WTC11 (cell line): Measurements from ENCODE around the gene ADPRS. TPM values are rescaled to one million over a fixed set of nuclear protein-coding genes. Genes with fewer than 3 reads are reported as not detected.
A peak's percentile ranks its signal among the peaks of the same experiment; 100 is the strongest.

ENCODE experiments used
- ATAC-seq: fragments of 200-7000 bp; cut with Tn5 transposase; 2 replicates; pipeline ENCODE4 v1.10.0; 2021; ENCODE audit warnings: mild to moderate bottlenecking, moderate library complexity
- CTCF ChIA-PET: fragments of 300-600 bp; sonication (Branson Sonifier 250); formaldehyde crosslinking; loops from one replicate; lab custom pipeline; 2021; ENCODE audit warnings: antibody characterized with exemption; lab: Charles Lee
- POLR2A ChIA-PET: fragments of 350-600 bp; sonication (Branson Sonifier 250); formaldehyde crosslinking; loops from one replicate; lab custom pipeline; 2021; ENCODE audit warnings: antibody characterized with exemption; lab: Charles Lee
- DNase-seq: peaks from one replicate; pipeline ENCODE4 v3.0.0; 2021; ENCODE audit warnings: low spot score
- H3K27ac Mint-ChIP-seq: 2 replicates; pipeline ENCODE4 v1.8.0; 2021; ENCODE audit warnings: mixed read lengths
- H3K27me3 Mint-ChIP-seq: 2 replicates; pipeline ENCODE4 v1.8.0; 2021; ENCODE audit warnings: low read depth, mild to moderate bottlenecking, moderate library complexity, mixed read lengths
- H3K36me3 Mint-ChIP-seq: 2 replicates; pipeline ENCODE4 v1.8.0; 2021; ENCODE audit warnings: mixed read lengths
- H3K4me1 Mint-ChIP-seq: 2 replicates; pipeline ENCODE4 v1.8.0; 2022; ENCODE audit warnings: mixed read lengths
- H3K4me3 Mint-ChIP-seq: 2 replicates; pipeline ENCODE4 v1.8.0; 2021; ENCODE audit warnings: mild to moderate bottlenecking, moderate library complexity, mixed read lengths
- H3K9me3 Mint-ChIP-seq: 2 replicates; pipeline ENCODE4 v1.8.0; 2021; ENCODE audit warnings: mixed read lengths
- CDX4 ChIP-seq: fragments of 250-450 bp; sonication (Bioruptor Pico); IDR thresholded peaks from 2 replicates; pipeline ENCODE4 v1.9.0; 2021; ENCODE audit warnings: moderate library complexity, mild to moderate bottlenecking, inconsistent platforms, borderline replicate concordance
- ERG ChIP-seq: fragments of 250-450 bp; sonication (Bioruptor Pico); IDR thresholded peaks from 2 replicates; pipeline ENCODE4 v1.8.0; 2021; ENCODE audit warnings: mild to moderate bottlenecking
- PRRX2 ChIP-seq: fragments of 250-450 bp; sonication (Bioruptor Pico); IDR thresholded peaks from 2 replicates; pipeline ENCODE4 v1.8.0; 2021; ENCODE audit warnings: mild to moderate bottlenecking
- SMAD3 ChIP-seq: sonication (generic); formaldehyde crosslinking; IDR thresholded peaks from 2 replicates; pipeline ENCODE4 v1.8.0; 2022; ENCODE audit warnings: missing genetic modification reagents, mild to moderate bottlenecking, borderline replicate concordance
- ZNF317 ChIP-seq: sonication (generic); formaldehyde crosslinking; IDR thresholded peaks from 2 replicates; pipeline ENCODE4 v1.8.1; 2023; ENCODE audit warnings: low read depth, mild to moderate bottlenecking, moderate library complexity, missing genetic modification reagents, borderline replicate concordance
- ZNF423 ChIP-seq: fragments of 250-450 bp; sonication (Bioruptor Pico); IDR thresholded peaks from 2 replicates; pipeline ENCODE4 v2.1.2; 2022; ENCODE audit warnings: mild to moderate bottlenecking, moderate library complexity
- total RNA-seq: library from RNA; stranded (reverse); gene quantifications from 3 replicates; pipeline ENCODE4 v1.2.3, GENCODE V29; 2021
- TF ChIP-seq, protein P1 (sequence below): sonication (generic); formaldehyde crosslinking; IDR thresholded peaks from 2 replicates; pipeline ENCODE4 v1.8.1; 2022; ENCODE audit warnings: mild to moderate bottlenecking, moderate library complexity, missing genetic modification reagents
- TF ChIP-seq, protein P2 (sequence below): sonication (generic); formaldehyde crosslinking; IDR thresholded peaks from 2 replicates; pipeline ENCODE4 v1.8.0; 2023; ENCODE audit warnings: missing genetic modification reagents
- TF ChIP-seq, protein P3 (sequence below): sonication (generic); formaldehyde crosslinking; IDR thresholded peaks from 2 replicates; pipeline ENCODE4 v1.8.0; 2022; ENCODE audit warnings: missing genetic modification reagents
- TF ChIP-seq, protein P4 (sequence below): sonication (generic); formaldehyde crosslinking; IDR thresholded peaks from 2 replicates; pipeline ENCODE4 v1.8.1; 2022; ENCODE audit warnings: low read depth, mild to moderate bottlenecking, moderate library complexity, missing genetic modification reagents, borderline replicate concordance

Gene ADPRS
- total RNA-seq, 1 experiment from 2014 or later = 32.7 TPM

GRCh38 chr1:36087233-36088123 lies 1.2 kb upstream of the ADPRS start:
- peak overlapping the region; percentile 30; the same call in 1 of the 2 replicates for H3K4me3 Mint-ChIP-seq
- no peak for TF ChIP-seq CDX4 (CRISPR knock-in tag)
- TF ChIP-seq, protein P1, sequence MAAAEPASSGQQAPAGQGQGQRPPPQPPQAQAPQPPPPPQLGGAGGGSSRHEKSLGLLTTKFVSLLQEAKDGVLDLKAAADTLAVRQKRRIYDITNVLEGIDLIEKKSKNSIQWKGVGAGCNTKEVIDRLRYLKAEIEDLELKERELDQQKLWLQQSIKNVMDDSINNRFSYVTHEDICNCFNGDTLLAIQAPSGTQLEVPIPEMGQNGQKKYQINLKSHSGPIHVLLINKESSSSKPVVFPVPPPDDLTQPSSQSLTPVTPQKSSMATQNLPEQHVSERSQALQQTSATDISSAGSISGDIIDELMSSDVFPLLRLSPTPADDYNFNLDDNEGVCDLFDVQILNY (CRISPR knock-in tag) = no peak
- no peak for TF ChIP-seq ZNF423 (CRISPR knock-in tag)
- no peak for TF ChIP-seq ERG (CRISPR knock-in tag)
- TF ChIP-seq SMAD3 (CRISPR knock-in tag) = no peak
- no peak for TF ChIP-seq PRRX2 (CRISPR knock-in tag)
- no peak for ATAC-seq
- no peak overlapping the region for H3K27ac Mint-ChIP-seq
- peaks cover 2% of the 10 kb centered on the region for H3K27me3 Mint-ChIP-seq
- DNase-seq = peak; percentile 10
- ChIA-PET POLR2A (no interaction called here), CTCF (interaction anchor here (0.5 to 2.3 kb wide), 11 partner anchors 10 to 360 kb away, joined by 3 to 12 read pairs (median 4); partner anchors contain the start of gene TRAPPC3)
- no peaks in the 10 kb centered on the region for H3K9me3 Mint-ChIP-seq
- H3K36me3 Mint-ChIP-seq = peaks cover 9% of the 10 kb centered on the region
- H3K4me1 Mint-ChIP-seq = peaks cover 13% of the 10 kb centered on the region

- peak; percentile 44; the same call in 1 of the 2 replicates for TF ChIP-seq ZNF423 (CRISPR knock-in tag)
- TF ChIP-seq, protein P2, sequence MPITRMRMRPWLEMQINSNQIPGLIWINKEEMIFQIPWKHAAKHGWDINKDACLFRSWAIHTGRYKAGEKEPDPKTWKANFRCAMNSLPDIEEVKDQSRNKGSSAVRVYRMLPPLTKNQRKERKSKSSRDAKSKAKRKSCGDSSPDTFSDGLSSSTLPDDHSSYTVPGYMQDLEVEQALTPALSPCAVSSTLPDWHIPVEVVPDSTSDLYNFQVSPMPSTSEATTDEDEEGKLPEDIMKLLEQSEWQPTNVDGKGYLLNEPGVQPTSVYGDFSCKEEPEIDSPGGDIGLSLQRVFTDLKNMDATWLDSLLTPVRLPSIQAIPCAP (CRISPR knock-in tag) = no peak
- TF ChIP-seq ZNF317 (CRISPR knock-in tag) = no peak
- TF ChIP-seq, protein P3, sequence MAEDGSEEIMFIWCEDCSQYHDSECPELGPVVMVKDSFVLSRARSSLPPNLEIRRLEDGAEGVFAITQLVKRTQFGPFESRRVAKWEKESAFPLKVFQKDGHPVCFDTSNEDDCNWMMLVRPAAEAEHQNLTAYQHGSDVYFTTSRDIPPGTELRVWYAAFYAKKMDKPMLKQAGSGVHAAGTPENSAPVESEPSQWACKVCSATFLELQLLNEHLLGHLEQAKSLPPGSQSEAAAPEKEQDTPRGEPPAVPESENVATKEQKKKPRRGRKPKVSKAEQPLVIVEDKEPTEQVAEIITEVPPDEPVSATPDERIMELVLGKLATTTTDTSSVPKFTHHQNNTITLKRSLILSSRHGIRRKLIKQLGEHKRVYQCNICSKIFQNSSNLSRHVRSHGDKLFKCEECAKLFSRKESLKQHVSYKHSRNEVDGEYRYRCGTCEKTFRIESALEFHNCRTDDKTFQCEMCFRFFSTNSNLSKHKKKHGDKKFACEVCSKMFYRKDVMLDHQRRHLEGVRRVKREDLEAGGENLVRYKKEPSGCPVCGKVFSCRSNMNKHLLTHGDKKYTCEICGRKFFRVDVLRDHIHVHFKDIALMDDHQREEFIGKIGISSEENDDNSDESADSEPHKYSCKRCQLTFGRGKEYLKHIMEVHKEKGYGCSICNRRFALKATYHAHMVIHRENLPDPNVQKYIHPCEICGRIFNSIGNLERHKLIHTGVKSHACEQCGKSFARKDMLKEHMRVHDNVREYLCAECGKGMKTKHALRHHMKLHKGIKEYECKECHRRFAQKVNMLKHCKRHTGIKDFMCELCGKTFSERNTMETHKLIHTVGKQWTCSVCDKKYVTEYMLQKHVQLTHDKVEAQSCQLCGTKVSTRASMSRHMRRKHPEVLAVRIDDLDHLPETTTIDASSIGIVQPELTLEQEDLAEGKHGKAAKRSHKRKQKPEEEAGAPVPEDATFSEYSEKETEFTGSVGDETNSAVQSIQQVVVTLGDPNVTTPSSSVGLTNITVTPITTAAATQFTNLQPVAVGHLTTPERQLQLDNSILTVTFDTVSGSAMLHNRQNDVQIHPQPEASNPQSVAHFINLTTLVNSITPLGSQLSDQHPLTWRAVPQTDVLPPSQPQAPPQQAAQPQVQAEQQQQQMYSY (CRISPR knock-in tag) = no peak
- TF ChIP-seq, protein P4, sequence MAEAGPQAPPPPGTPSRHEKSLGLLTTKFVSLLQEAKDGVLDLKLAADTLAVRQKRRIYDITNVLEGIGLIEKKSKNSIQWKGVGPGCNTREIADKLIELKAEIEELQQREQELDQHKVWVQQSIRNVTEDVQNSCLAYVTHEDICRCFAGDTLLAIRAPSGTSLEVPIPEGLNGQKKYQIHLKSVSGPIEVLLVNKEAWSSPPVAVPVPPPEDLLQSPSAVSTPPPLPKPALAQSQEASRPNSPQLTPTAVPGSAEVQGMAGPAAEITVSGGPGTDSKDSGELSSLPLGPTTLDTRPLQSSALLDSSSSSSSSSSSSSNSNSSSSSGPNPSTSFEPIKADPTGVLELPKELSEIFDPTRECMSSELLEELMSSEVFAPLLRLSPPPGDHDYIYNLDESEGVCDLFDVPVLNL (CRISPR knock-in tag) = no peak
- DNase-seq = no peak
- no peaks in the 10 kb centered on the region for H3K9me3 Mint-ChIP-seq
- H3K4me1 Mint-ChIP-seq = peaks cover 13% of the 10 kb centered on the region
- H3K27me3 Mint-ChIP-seq = peaks cover 2% of the 10 kb centered on the region
- peak overlapping the region; percentile 30; the same call in 1 of the 2 replicates for H3K4me3 Mint-ChIP-seq
- ATAC-seq = no peak
- H3K36me3 Mint-ChIP-seq = peaks cover 16% of the 10 kb centered on the region
- ChIA-PET CTCF (interaction anchor here (0.6 kb wide), 1 partner anchor 36 kb away, joined by 3 read pairs; no protein-coding TSS in a partner anchor), POLR2A (no interaction called here)
- no peak overlapping the region for H3K27ac Mint-ChIP-seq
Measured at GRCh38 chr1:36088265-36088576, 471 bp upstream of the ADPRS start.
